HG02852 (cell line): ENCODE results near the gene KLHL10.
"Not testable (repeated sequence)": the region's sequence is repeated elsewhere in the genome, so short reads cannot be mapped to it uniquely, and the experiment has no call there.

ENCODE experiments used
- ATAC-seq: cut with Tn5 transposase; IDR thresholded peaks from one replicate; pipeline ENCODE4 v1.9.1; 2021; ENCODE audit warnings: mild to moderate bottlenecking, moderate library complexity; ENCODE audit not compliant: unreplicated experiment

KLHL10 gene

DNA sequence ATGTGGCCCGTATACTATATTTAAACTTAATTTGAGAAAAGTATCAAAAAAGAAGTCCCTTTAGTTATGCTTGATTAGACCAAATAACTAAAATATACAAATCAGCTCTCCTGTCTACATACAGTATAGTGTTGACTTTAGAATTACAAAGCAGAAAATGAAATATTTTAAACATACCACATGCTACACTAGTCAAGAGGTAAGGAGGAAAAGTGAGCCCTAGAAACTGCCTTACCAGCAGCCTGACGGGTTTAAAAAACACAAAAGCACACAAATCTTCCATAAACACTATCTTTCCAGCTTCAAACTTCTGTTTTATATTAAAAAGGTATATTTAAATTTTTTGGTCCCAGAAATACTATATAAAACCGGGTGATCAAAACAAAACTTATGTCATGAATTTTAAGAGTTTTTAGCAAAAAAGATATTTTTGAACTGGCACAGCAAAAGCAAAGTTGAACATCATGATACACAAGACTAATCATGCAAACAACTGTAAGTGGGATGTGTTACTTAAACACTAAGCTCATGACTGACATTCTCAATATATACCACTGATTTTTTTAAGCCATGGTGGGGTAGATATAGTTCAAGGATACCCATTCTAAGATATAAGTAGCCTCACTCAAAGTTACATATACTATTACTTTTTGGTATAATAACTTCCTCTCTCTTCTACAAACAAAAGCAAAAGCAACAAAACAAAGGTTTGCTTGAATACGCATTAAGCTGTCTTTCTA lies 11.8 kb downstream of the KLHL10 start:
- ATAC-seq = no peak

GRCh38 chr17:41851382-41851781 lies 13.8 kb downstream of the KLHL10 start:
- not testable (repeated sequence) for ATAC-seq

GRCh38 chr17:41860254-41860931 lies 22.8 kb downstream of the KLHL10 start:
- ATAC-seq = no peak

DNA sequence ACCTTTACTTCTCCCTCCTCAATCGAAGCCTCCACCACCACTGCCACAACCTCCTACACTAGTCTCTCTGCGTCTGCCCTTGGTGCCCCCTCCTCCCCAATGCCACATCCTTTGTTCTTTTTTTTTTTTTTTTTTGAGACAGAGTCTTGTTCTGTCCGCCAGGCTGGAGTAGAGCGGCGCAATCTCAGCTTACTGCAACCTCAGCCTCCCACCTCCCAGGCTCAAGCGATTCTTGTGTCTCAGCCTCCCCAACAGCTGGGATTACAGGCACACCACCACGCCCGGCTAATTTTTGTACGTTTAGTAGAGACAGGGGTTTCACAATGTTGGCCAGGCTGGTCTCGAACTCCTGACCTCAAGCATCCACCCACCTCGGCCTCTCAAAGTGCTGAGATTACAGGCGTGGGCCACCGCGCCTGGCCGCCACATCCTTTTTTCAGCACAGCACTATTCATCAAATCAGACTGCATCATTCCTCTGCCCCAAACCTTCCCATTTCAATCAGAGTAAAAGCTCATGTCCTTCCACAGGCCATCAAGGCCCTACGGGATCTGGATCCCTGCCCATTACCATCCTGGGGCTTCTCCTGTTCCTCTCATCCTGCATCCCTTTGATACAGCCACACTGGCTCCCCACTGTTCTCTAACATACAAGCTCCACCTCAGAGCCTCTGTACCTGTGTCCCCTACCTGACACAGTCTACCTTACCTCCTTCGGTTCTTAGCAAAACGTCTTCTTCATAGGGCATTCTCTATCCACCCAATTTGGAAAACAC lies 25.6 kb downstream of the KLHL10 start:
- no peak for ATAC-seq

GRCh38 chr17:41864498-41864835 lies 26.8 kb downstream of the KLHL10 start:
- ATAC-seq = no peak

- peak; percentile 86 for ATAC-seq
Measured at GRCh38 chr17:41864836-41865595, 27.4 kb downstream of the KLHL10 start, which contains the start of gene KLHL11. Gene KLHL11, minus strand, starts transcription at chr17:41865423. Its CDS starts 53 bp downstream, at chr17:41865370.

DNA sequence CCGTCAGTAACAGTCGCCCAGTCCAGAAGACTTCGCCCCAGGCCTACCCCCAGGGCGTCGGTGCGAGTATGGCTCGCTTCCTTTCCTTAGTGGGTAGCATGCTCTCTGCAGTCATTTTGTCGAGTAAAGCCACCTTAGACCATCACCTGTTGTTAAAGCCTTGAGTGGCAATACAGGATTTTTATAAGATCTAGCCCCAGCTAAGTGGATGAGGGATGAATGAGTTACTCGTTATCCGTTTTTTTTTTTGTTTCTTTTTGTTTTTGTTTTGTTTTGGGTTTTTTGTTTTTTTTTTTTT lies 27.9 kb downstream of the KLHL10 start:
- no peak for ATAC-seq

- ATAC-seq = no peak
Measured at GRCh38 chr17:41868568-41868967, 30.9 kb downstream of the KLHL10 start.

- ATAC-seq = no peak
Measured at GRCh38 chr17:41869426-41869825, 31.8 kb downstream of the KLHL10 start.

- no peak for ATAC-seq
Measured at GRCh38 chr17:41870097-41870496, 32.5 kb downstream of the KLHL10 start.

DNA sequence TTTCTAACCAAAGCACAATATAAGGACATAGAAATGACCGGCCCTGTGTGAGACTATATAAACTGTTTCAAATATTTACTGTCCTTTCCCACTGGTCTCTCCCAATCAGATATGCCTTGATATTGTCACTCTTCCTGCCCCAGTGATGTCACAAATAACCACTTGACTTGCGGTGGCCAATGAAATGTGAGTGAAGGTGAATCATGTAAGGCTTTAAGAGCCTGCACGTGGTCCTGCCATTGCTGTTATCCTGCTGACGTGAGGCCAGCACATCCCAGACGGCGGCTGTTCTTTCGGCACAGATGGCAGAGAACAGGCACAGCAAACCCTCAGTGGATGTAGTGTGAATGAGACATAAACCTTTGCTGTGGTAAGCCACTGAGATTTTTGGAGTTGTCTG lies 33.0 kb downstream of the KLHL10 start:
- ATAC-seq = no peak

GRCh38 chr17:41871789-41872188 lies 34.2 kb downstream of the KLHL10 start:
- no peak for ATAC-seq

DNA sequence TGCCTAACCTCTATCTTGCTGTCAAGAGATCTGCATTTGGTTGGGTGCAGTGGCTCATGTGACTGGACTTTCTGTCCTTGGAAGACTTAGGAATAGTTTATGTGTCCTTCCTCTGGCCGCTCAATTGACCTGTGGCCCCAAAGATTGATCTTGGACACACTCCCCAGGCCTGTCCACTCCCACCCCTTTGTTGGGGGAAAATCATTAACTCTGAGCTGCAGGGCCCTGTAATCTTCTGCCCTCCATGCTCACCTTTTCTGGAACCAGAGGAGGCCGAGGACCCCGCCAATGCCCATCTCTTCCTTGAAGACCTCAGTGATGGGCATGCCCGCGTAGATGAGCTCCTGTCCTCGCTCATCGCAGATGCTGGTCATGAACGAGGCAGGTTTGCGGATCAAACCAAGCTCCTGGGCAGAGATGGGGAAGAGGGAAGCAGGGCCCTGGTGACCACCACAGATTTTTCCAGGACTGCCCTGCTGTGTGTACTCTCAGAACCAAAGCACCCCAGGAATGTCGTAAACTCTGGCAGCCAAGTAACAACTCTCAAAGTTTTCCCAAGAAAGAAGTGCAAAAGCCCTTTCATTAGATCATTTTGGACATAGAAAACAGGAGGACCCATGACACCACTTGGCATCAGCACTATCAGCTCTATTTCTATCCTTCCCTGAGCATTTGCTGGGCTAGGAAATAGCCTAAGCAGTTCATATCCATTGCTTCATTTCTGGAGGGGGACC lies 36.1 kb downstream of the KLHL10 start:
- no peak for ATAC-seq

- ATAC-seq = not testable (repeated sequence)
Measured at GRCh38 chr17:41874293-41874670, 36.7 kb downstream of the KLHL10 start.

- ATAC-seq = no peak
Measured at GRCh38 chr17:41880130-41880529, 42.5 kb downstream of the KLHL10 start.

GRCh38 chr17:41882756-41883155 lies 45.1 kb downstream of the KLHL10 start:
- no peak for ATAC-seq

DNA sequence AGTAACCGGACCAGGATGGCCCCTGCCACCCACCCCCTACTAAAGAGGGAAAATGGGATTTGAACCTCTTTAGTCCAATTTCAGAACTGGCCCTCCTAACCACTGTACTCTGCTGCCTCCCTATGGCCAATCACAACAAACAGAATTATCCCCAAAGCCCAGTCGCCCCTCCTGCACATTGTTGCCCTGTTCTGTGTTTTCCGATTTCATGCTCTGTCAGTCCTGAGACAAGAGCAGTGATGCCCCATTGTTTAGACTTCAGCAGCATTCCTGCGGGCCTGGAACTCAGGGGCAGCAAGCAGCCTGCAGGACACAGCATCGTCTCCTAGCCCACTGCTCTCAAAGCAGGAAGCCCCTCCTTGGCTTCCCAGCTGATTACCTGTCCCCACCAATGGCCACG lies 48.1 kb downstream of the KLHL10 start:
- no peak for ATAC-seq

GRCh38 chr17:41888332-41888965 lies 50.8 kb downstream of the KLHL10 start:
- no peak for ATAC-seq

GRCh38 chr17:41891135-41892020 lies 53.8 kb downstream of the KLHL10 start:
- no peak for ATAC-seq
